BJ (cell line): ENCODE data around the gene CMSS1. TPM values are rescaled to one million over a fixed set of nuclear protein-coding genes. Genes with fewer than 3 reads are reported as not detected.

Experiments used
- CTCF ChIA-PET: fragments of 350-600 bp; formaldehyde crosslinking; extraction: SDS; loops from one replicate; lab custom pipeline; 2021; ENCODE audit warnings: antibody characterized with exemption, inconsistent platforms; lab: Yijun Ruan, JAX
- POLR2A ChIA-PET: fragments of 300-600 bp; sonication (Branson Sonifier 250); formaldehyde crosslinking; extraction: SDS; loops from one replicate; lab custom pipeline; 2021; ENCODE audit warnings: antibody characterized with exemption; lab: Charles Lee
- DNase-seq: peaks from one replicate; pipeline ENCODE4 v3.0.0-alpha.2; 2011; ENCODE audit warnings: low read depth
- H3K27me3 ChIP-seq: 2 replicates; pipeline ENCODE4 v1.6.0; 2011; ENCODE audit warnings: low read length; ENCODE audit not compliant: control insufficient read depth, insufficient read depth
- H3K36me3 ChIP-seq: 2 replicates; pipeline ENCODE4 v1.5.1; 2011; ENCODE audit warnings: low read length; ENCODE audit not compliant: control insufficient read depth, insufficient read depth
- H3K4me3 ChIP-seq: 2 replicates; pipeline ENCODE4 v1.5.1; 2011; ENCODE audit warnings: low read depth, mild to moderate bottlenecking, control low read depth, low read length
- polyA plus RNA-seq: library from polyadenylated mRNA; depleted of rRNA; stranded (reverse); fragments of >200 nt; gene quantifications from 2 replicates; pipeline ENCODE4 v1.2.3, GENCODE V29; 2011
- TF ChIP-seq, protein P1 (sequence below): IDR thresholded peaks from 2 replicates; pipeline ENCODE4 v1.5.1; 2011; ENCODE audit warnings: low read depth, mild to moderate bottlenecking, control low read depth, inconsistent platforms, low read length, moderate library complexity; ENCODE audit not compliant: insufficient read depth

CMSS1 gene
- polyA plus RNA-seq, 1 experiment = 6.7 TPM

- no peak for DNase-seq
- POLR2A ChIA-PET = no interaction called here
- TF ChIP-seq, protein P1, sequence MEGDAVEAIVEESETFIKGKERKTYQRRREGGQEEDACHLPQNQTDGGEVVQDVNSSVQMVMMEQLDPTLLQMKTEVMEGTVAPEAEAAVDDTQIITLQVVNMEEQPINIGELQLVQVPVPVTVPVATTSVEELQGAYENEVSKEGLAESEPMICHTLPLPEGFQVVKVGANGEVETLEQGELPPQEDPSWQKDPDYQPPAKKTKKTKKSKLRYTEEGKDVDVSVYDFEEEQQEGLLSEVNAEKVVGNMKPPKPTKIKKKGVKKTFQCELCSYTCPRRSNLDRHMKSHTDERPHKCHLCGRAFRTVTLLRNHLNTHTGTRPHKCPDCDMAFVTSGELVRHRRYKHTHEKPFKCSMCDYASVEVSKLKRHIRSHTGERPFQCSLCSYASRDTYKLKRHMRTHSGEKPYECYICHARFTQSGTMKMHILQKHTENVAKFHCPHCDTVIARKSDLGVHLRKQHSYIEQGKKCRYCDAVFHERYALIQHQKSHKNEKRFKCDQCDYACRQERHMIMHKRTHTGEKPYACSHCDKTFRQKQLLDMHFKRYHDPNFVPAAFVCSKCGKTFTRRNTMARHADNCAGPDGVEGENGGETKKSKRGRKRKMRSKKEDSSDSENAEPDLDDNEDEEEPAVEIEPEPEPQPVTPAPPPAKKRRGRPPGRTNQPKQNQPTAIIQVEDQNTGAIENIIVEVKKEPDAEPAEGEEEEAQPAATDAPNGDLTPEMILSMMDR = no peak
- CTCF ChIA-PET = interaction anchor here (1.3 kb wide), 1 partner anchor 10 kb away, joined by 5 read pairs; no protein-coding TSS in a partner anchor
- no peaks in the 10 kb centered on the region for H3K27me3 ChIP-seq
- no peak overlapping the region for H3K4me3 ChIP-seq
- no peaks in the 10 kb centered on the region for H3K36me3 ChIP-seq
Observed at GRCh38 chr3:100030914-100031425, 213.3 kb downstream of the CMSS1 start.

- no peaks in the 10 kb centered on the region for H3K36me3 ChIP-seq
- no peaks in the 10 kb centered on the region for H3K27me3 ChIP-seq
- TF ChIP-seq, protein P1 = no peak
- CTCF ChIA-PET = interaction anchor here (1.3 kb wide), 1 partner anchor 12 kb away, joined by 5 read pairs; no protein-coding TSS in a partner anchor
- no peak overlapping the region for H3K4me3 ChIP-seq
- DNase-seq = no peak
- POLR2A ChIA-PET = no interaction called here
Observed at GRCh38 chr3:100032243-100032642, 214.6 kb downstream of the CMSS1 start.

DNA sequence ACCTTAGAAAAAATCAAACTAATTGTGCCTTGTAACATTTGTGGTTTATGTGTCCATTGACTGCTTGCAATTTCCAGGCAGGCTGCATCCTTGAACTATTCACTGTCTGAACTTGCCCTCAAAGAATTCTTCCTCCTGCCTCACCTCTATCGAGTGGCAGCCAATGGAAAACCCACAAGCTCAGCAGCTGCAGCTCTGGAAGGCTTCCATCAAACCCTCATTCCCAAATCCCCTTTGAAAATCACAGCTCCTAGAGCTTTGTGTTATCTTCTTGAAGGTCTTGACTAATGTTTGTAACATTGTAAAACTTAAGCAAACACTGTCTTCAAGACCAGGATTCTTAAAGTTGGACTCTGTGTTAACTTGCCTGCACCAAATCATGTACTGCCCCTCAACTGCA is 215.5 kb downstream of the CMSS1 start:
- ChIA-PET POLR2A (no interaction called here), CTCF (interaction anchor here (0.8 kb wide), 1 partner anchor 202 kb away, joined by 3 read pairs; no protein-coding TSS in a partner anchor)
- TF ChIP-seq, protein P1 = no peak
- Histone ChIP-seq H3K36me3 (no peaks in the 10 kb centered on the region), H3K27me3 (no peaks in the 10 kb centered on the region), H3K4me3 (no peak overlapping the region)
- no peak for DNase-seq

- ChIA-PET CTCF (interaction anchor here (0.8 kb wide), 1 partner anchor 203 kb away, joined by 3 read pairs; no protein-coding TSS in a partner anchor), POLR2A (no interaction called here)
- no peaks in the 10 kb centered on the region for H3K27me3 ChIP-seq
- H3K4me3 ChIP-seq = no peak overlapping the region
- TF ChIP-seq, protein P1 = no peak
- no peak for DNase-seq
- no peaks in the 10 kb centered on the region for H3K36me3 ChIP-seq
Observed at GRCh38 chr3:100033903-100034471, 216.3 kb downstream of the CMSS1 start.

DNA sequence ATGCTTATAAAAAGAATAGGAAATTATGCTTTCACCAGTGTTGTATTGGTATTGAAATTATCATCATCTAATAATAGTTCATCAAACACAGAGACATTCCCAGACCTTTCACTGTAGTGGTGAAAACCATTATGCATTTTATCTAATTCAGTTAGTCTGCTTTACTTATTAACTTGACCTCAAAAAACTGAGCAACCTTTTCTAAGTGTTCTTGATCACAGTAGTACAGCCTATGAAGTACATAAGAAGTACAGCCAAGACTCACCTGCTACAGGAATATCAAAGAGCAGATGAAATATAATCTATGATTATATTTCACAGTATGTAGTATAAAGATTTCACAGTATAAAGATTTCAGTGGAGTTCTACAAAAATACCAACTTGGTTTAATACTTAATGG is 221.4 kb downstream of the CMSS1 start:
- DNase-seq = no peak
- ChIA-PET CTCF (no interaction called here), POLR2A (no interaction called here)
- H3K36me3 ChIP-seq = no peaks in the 10 kb centered on the region
- TF ChIP-seq, protein P1 = no peak
- no peaks in the 10 kb centered on the region for H3K27me3 ChIP-seq
- H3K4me3 ChIP-seq = no peak overlapping the region
